Keratinocyte (primary cell): ENCODE measurements around the gene KCNJ15. TPM values are rescaled to one million over a fixed set of nuclear protein-coding genes. Genes with fewer than 3 reads are reported as not detected.

Experiments
- DNase-seq: peaks from one replicate; pipeline ENCODE4 v3.0.0-alpha.2; 2011; ENCODE audit warnings: low read depth, missing footprints, low spot score
- FAIRE-seq: peaks from 2 replicates; lab custom pipeline; 2011; peaks lifted over from hg19 to GRCh38; lab: Jason Lieb, UNC
- H2AFZ ChIP-seq: 2 replicates; pipeline ENCODE4 v1.6.0; 2012; ENCODE audit warnings: low read length, control low read depth, inconsistent platforms; ENCODE audit not compliant: control insufficient read depth
- H3K27ac ChIP-seq: 2 replicates; pipeline ENCODE4 v1.5.1; 2011; ENCODE audit warnings: low read length; ENCODE audit not compliant: control insufficient read depth, insufficient read depth
- H3K27me3 ChIP-seq: 3 replicates; pipeline ENCODE4 v1.6.0; 2011; ENCODE audit warnings: low read length; ENCODE audit not compliant: control insufficient read depth, insufficient read depth; ENCODE audit errors: extremely low read depth
- H3K36me3 ChIP-seq, 2 experiments: 2 replicates in 1 of 2; 3 replicates in 1 of 2; pipeline ENCODE4 v1.5.1; 2011; ENCODE audit warnings: low read length in 2 of 2, mild to moderate bottlenecking in 1 of 2; ENCODE audit not compliant: control insufficient read depth in 2 of 2, insufficient read depth in 2 of 2; ENCODE audit errors: extremely low read depth in 1 of 2
- H3K4me1 ChIP-seq: 3 replicates; pipeline ENCODE4 v1.5.1; 2011; ENCODE audit warnings: low read length; ENCODE audit not compliant: control insufficient read depth, insufficient read depth; ENCODE audit errors: extremely low read depth
- H3K4me2 ChIP-seq: 3 replicates; pipeline ENCODE4 v1.6.0; 2011; ENCODE audit warnings: low read depth, low read length; ENCODE audit not compliant: control insufficient read depth, insufficient read depth; ENCODE audit errors: extremely low read depth
- H3K4me3 ChIP-seq, 3 experiments: fragments of 200-600 bp in 1 of 3; sonication (generic) in 1 of 3; 2 replicates in 2 of 3; 3 replicates in 1 of 3; pipeline ENCODE4 v1.5.1; 2011 to 2016; ENCODE audit warnings: low read length in 3 of 3, mild to moderate bottlenecking in 3 of 3, control low read depth in 2 of 3, inconsistent platforms in 1 of 3, low read depth in 1 of 3, mixed read lengths in 1 of 3, mixed run types in 1 of 3, moderate library complexity in 1 of 3; ENCODE audit not compliant: control insufficient read depth in 2 of 3, insufficient read depth in 2 of 3; ENCODE audit errors: extremely low read depth in 1 of 3
- H3K79me2 ChIP-seq: 2 replicates; pipeline ENCODE4 v1.6.0; 2012; ENCODE audit warnings: low read length; ENCODE audit not compliant: control insufficient read depth, insufficient read depth
- H3K9ac ChIP-seq: 3 replicates; pipeline ENCODE4 v1.6.0; 2011; ENCODE audit warnings: low read length; ENCODE audit not compliant: control insufficient read depth, insufficient read depth; ENCODE audit errors: extremely low read depth
- H3K9me1 ChIP-seq: 3 replicates; pipeline ENCODE4 v1.6.0; 2011; ENCODE audit warnings: low read length; ENCODE audit not compliant: control insufficient read depth, insufficient read depth; ENCODE audit errors: extremely low read depth
- H3K9me3 ChIP-seq: 2 replicates; pipeline ENCODE4 v1.5.1; 2012; ENCODE audit warnings: low read depth, low read length; ENCODE audit not compliant: control insufficient read depth
- H4K20me1 ChIP-seq: 3 replicates; pipeline ENCODE4 v1.6.0; 2011; ENCODE audit warnings: low read length; ENCODE audit not compliant: control insufficient read depth, insufficient read depth; ENCODE audit errors: extremely low read depth
- EZH2 ChIP-seq: IDR thresholded peaks from one replicate; pipeline ENCODE4 v1.6.1; 2012; ENCODE audit warnings: inconsistent platforms, mild to moderate bottlenecking, low read length, moderate library complexity
- dilution Hi-C: fragments of 300-500 bp; cut with MboI; formaldehyde crosslinking; loops from one replicate; pipeline ENCODE4 v1.7.0; 2020; ENCODE audit warnings: low sequenced_read_pairs; ENCODE audit not compliant: extremely low pct_ligation_motif_present
- polyA plus RNA-seq, 5 experiments: library from polyadenylated mRNA; depleted of rRNA in 3 of 5; stranded (reverse) in 3 of 5; stranded (forward) in 1 of 5; unstranded in 1 of 5; fragments of >200 nt; gene quantifications; 1 replicate in 1 of 5; 2 replicates in 3 of 5; 3 replicates in 1 of 5; pipeline versions ENCODE4 v1.2.1 to v1.2.3, GENCODE V29; 2011 to 2012; ENCODE audit warnings: missing spikeins in 2 of 5, low read depth in 1 of 5, low replicate concordance in 1 of 5
- TF ChIP-seq, protein P1 (sequence below), 3 experiments: IDR thresholded peaks in 1 of 3; conservative IDR thresholded peaks in 1 of 3; optimal IDR thresholded peaks in 1 of 3; 2 replicates in 2 of 3; 3 replicates in 1 of 3; pipeline versions ENCODE3 to v1.5.1; 2011; ENCODE audit warnings: low read length in 3 of 3, mild to moderate bottlenecking in 3 of 3, moderate library complexity in 2 of 3, control low read depth in 1 of 3, inconsistent platforms in 1 of 3; ENCODE audit not compliant: insufficient read depth in 2 of 3; ENCODE audit errors: extremely low read depth in 1 of 3

The KCNJ15 gene
- polyA plus RNA-seq, 1 donor (not counting 4 experiments of a cell fraction or from before 2014, with no cell fraction given) = 76.3 TPM

DNA sequence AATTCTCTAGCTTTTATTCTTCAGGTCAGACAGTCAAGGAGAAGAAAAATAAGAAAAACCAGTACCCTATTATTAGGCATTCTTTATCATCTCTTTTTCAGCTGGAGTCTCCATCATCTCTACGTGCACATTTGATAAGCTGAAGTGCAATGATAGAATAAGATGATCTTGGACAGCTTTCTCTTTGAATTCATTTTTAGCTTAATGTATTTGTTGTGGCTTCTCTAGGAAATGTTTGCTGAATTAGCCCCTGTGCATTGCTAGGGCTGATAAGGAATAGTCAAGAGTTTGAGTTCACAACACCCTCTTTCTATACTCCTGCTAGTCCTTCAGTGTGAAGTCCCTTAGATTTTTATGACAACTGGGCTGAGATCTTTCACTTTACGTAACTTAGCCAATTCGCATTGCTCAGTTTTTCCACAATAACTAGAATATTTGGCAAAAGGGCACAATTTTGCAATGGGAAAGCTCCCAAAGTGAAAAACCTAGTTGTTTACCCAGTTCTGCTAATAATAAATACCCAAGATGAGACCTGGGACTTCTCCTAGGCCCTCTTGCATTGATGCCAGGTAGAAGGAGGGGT lies 7.0 kb upstream of the KCNJ15 start:
- FAIRE-seq (no peak), DNase-seq (no peak)
- no peak overlapping the region for H2AFZ ChIP-seq
- H3K9ac ChIP-seq = no peak overlapping the region
- H3K9me3 ChIP-seq = no peaks in the 10 kb centered on the region
- no peak overlapping the region for H3K4me3 ChIP-seq
- no peak for TF ChIP-seq EZH2
- TF ChIP-seq, protein P1, sequence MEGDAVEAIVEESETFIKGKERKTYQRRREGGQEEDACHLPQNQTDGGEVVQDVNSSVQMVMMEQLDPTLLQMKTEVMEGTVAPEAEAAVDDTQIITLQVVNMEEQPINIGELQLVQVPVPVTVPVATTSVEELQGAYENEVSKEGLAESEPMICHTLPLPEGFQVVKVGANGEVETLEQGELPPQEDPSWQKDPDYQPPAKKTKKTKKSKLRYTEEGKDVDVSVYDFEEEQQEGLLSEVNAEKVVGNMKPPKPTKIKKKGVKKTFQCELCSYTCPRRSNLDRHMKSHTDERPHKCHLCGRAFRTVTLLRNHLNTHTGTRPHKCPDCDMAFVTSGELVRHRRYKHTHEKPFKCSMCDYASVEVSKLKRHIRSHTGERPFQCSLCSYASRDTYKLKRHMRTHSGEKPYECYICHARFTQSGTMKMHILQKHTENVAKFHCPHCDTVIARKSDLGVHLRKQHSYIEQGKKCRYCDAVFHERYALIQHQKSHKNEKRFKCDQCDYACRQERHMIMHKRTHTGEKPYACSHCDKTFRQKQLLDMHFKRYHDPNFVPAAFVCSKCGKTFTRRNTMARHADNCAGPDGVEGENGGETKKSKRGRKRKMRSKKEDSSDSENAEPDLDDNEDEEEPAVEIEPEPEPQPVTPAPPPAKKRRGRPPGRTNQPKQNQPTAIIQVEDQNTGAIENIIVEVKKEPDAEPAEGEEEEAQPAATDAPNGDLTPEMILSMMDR (optimal IDR thresholded peaks at IDR 0.05 in 1 of 3, IDR thresholded peaks at IDR 0.05 in 1 of 3, conservative IDR thresholded peaks at IDR 0.05 in 1 of 3; ENCODE audit: extremely low read depth in 1 of 3, insufficient read depth in 2 of 3, low read length in 3 of 3) = no peak
- no peaks in the 10 kb centered on the region for H3K9me1 ChIP-seq
- no peak overlapping the region for H3K4me2 ChIP-seq
- peaks cover 10% of the 10 kb centered on the region for H3K4me1 ChIP-seq
- H3K79me2 ChIP-seq = no peaks in the 10 kb centered on the region
- peaks cover 0 to 2% of the 10 kb centered on the region in 2 experiments for H3K36me3 ChIP-seq
- H3K27ac ChIP-seq = no peak overlapping the region
- H4K20me1 ChIP-seq = no peaks in the 10 kb centered on the region
- dilution Hi-C loops = no loop called here
- no peaks in the 10 kb centered on the region for H3K27me3 ChIP-seq

DNA sequence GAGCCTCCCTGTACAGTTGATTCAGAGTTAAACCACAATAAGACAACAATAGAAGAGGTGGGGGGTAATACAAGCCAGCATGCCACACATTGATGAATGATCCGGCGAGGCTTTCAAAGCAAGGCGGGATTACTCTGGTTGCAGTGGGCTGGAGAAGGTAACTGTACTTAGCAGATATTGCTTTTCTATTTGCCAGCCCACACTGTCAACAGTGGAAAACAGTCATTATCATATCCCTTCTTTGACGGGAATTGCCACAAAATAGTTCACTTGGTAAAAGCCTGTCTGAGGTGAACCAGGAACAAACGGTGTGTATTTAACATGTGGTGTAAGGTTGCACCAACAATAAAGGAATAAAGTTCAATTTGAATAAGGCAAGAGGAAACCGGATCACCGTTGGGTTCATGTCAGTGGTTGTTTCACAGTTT lies 5.8 kb upstream of the KCNJ15 start:
- Histone ChIP-seq H3K27me3 (no peaks in the 10 kb centered on the region), H3K27ac (no peak overlapping the region), H3K79me2 (no peaks in the 10 kb centered on the region), H3K9me3 (no peaks in the 10 kb centered on the region), H4K20me1 (no peaks in the 10 kb centered on the region), H3K9ac (no peak overlapping the region), H2AFZ (no peak overlapping the region), H3K4me2 (no peak overlapping the region), H3K4me1 (peaks cover 9% of the 10 kb centered on the region), H3K4me3 (no peak overlapping the region), H3K36me3 (peaks cover 0 to 2% of the 10 kb centered on the region in 2 experiments), H3K9me1 (no peaks in the 10 kb centered on the region)
- FAIRE-seq (no peak), DNase-seq (no peak)
- TF ChIP-seq EZH2 = no peak
- TF ChIP-seq, protein P1 (optimal IDR thresholded peaks at IDR 0.05 in 1 of 3, IDR thresholded peaks at IDR 0.05 in 1 of 3, conservative IDR thresholded peaks at IDR 0.05 in 1 of 3; ENCODE audit: extremely low read depth in 1 of 3, insufficient read depth in 2 of 3, low read length in 3 of 3) = no peak
- dilution Hi-C loops = no loop called here
